GM18502 (cell line): Measurements from ENCODE around the gene KLF16.
A peak's percentile ranks its signal among the peaks of the same experiment; 100 is the strongest.
"Not testable (repeated sequence)": the region's sequence is repeated elsewhere in the genome, so short reads cannot be mapped to it uniquely, and the experiment has no call there.

ENCODE experiments used
- ATAC-seq: cut with Tn5 transposase; IDR thresholded peaks from one replicate; pipeline ENCODE4 v1.9.1; 2021; ENCODE audit warnings: mild to moderate bottlenecking; ENCODE audit not compliant: unreplicated experiment, poor library complexity

Gene KLF16

GRCh38 chr19:1863328-1863637 is at the start of gene KLF16:
KLF16 (minus strand) TSS chr19:1863579; CDS start chr19:1863497, 82 bp downstream.
- no peak for ATAC-seq

DNA sequence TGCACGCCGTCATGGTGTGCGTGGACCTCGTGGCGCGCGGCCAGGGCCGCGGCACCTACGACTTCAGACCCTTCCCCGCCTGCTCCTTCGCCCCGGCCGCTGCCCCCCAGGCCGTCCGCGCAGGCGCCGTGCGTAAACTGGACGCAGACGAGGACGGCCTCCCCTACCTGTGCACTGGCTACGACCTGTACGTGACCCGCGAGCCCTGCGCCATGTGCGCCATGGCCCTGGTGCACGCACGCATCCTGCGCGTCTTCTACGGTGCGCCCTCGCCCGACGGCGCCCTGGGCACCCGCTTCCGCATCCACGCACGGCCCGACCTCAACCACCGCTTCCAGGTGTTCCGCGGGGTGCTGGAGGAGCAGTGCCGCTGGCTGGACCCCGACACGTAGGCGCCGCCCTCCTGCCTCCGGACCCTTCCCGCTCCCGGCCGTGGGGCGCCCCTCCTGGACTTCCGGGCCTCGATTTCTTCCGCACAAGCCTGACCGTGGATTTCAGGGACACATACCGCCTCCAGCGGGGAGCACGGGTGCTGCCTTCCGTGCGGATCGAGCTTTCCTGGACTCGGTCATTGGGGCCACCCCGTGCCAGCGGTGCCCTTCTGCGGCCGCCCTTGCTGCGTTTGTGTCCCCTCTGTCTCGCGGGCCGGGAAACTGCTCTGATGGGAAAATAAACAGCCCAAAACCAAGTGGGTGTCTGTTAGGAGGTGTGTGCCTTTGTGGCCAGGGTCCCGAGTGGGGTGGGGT is 49.6 kb upstream of the KLF16 start:
- no peak for ATAC-seq

GRCh38 chr19:1911995-1912394 is 48.6 kb upstream of the KLF16 start:
- no peak for ATAC-seq

DNA sequence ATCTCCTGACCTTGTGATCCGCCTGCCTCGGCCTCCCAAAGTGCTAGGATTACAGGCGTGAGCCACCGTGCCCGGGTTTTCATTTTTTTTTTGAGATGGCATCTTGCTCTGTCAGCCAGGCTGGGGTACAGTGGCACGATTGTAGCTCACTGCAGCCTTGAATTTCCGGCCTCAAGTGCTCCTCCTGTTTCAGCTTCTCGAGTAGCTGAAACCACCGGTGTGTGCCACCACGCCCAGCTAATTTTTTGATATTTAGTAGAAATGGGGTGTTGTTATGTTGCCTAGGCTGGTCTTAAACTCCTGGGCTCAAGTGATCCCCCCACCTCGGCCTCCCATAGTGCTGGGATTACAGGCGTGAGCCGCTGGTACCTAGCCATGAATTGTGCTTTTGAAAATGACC is 47.7 kb upstream of the KLF16 start:
- no peak for ATAC-seq

GRCh38 chr19:1910177-1910576 is 46.8 kb upstream of the KLF16 start:
- no peak for ATAC-seq

DNA sequence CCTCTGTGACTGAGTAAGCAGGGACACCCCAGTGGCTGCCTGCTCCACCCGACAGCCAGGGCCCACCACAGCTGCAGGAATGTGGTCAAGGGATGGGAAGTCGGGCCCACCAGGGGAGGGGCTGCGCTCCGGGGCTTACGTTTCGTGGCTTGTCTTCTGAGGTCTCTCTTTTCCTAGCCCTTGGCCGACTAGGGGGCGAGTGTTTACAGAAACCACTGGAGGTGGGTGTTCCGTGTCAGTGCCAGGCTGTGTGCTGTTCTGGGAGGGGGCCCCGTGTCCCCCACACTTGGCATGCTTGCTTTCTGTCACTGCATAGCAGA is 46.3 kb upstream of the KLF16 start:
- no peak for ATAC-seq

GRCh38 chr19:1908364-1908678 is 44.9 kb upstream of the KLF16 start:
- no peak for ATAC-seq

DNA sequence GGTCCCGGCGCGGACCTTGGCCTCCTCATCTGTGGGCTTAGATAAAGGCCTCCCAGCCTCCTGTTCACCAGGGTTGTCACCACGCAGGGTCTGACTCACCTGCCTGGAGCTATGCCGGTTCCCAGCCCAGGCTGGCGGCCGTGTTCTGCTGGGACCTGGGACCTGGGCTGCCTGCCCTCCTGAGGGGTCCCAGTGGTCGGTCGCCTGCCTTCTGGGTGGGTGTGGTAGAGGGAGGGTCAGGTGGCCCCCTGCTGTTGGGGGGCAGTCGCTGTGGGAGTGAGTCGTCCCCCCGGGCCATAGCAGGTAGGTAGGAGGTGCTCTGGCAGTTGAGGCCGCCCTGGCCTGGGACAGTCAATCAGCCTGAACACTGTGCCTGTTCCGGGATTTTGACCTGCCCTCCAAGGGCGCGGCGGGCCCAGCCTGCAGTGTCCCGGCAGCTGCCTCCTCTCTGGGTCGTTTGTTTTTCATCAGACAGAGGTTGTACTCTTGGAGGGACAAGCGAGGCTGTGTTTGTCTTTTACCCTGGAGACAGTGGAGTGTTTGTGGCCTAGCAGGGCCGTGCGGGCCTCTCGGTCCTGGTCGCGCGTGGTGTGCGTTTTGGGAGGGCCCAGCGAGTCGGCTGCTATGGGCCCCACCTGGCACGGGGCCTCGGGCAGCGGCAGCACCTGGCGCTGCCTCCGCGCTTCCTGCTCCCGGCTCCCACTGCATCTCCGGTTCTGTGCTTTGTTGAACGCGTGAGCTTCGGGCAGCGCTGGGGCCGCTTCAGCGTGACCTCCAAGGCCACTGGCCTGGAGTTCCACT is 44.4 kb upstream of the KLF16 start:
- no peak for ATAC-seq

- no peak for ATAC-seq
These were observed 43.7 kb upstream of the KLF16 start for GRCh38 chr19:1906985-1907562.

DNA sequence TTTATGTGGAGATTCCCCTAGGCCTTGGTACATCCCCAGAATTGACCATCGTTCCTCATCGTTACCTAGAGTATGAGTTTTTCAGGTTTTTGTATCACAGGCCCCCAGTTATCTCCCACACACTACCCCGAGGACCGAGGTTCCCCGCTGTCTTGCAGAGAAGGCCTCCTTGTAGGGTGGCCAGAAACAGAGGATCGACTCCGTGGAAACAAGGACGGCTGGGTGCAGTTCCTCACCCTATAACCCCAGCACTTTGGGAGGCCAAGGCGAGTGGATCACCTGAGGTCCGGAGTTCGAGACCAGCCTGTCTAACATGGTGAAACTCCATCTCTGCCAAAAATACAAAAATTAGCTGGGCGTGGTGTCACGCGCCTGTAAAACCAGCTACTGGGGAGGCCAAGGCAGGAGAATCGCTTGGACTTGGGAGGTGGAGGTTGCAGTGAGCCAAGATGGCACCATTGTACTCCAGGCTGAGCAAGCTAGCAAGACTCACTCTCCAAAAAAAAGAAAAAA is 42.5 kb upstream of the KLF16 start:
- no peak for ATAC-seq

- ATAC-seq, result peak; percentile 70
These were observed 41.9 kb upstream of the KLF16 start, which contains the start of the genes ADAT3 and SCAMP4 for GRCh38 chr19:1905110-1905862. ADAT3 (plus strand) TSS chr19:1905399; CDS start chr19:1912048, 6,649 bp downstream. SCAMP4 (plus strand) TSS chr19:1905399; CDS start chr19:1915020, 9,621 bp downstream.

DNA sequence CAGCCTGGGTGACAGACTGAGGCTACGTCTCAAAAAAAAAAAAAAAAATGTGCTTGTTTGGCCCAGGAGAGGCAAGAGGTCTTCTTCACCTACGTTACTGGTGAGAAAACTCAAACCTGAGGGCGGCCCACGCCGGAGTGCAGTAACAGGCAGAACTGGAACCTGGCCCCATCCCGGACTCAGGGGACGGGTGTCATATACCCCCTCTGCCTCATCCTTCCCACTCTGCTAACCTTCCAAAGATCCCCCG is 41.4 kb upstream of the KLF16 start:
- no peak for ATAC-seq

GRCh38 chr19:1902923-1903322 is 39.5 kb upstream of the KLF16 start:
- no peak for ATAC-seq

DNA sequence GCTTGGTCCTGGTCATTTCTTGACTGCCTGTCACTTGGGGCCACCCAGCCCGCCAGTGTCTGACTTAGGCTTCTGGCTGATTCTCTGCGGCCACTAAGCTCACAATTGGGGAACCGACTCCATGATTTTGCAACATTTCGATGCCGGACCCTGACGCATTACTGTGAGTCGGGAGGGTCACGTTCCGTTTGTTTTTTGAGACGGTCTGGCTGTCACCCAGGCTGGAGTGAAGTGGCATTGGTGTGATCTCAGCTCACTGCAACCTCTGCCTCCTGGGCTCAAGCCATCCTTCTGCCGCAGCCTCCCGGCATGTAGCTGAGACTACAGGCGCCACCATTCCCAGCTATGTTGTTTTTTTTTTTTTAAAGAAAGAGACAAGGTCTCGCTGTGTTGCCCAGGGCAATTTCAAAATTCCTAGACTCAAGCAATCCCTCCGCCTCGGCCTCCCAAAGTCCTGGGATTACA is 38.6 kb upstream of the KLF16 start:
- no peak for ATAC-seq

DNA sequence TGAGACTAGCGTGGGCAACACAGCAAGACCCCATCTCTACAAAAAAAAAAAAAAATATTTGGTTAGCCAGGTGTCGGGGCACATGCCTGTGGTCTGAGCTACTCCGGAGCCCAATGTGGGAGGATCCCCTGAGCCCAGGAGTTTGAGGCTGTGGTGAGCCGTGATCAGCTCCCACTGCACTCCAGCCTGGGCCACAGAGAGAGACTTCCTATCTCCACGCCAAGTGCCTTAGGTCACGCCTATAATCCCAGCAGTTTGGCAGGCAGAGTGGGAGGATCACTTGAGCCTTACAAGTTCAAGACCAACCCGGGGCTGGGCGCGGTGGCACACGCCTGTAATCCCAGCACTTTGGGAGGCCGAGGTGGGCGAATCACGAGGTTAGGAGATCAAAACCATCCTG is 33.1 kb upstream of the KLF16 start:
- no peak for ATAC-seq

DNA sequence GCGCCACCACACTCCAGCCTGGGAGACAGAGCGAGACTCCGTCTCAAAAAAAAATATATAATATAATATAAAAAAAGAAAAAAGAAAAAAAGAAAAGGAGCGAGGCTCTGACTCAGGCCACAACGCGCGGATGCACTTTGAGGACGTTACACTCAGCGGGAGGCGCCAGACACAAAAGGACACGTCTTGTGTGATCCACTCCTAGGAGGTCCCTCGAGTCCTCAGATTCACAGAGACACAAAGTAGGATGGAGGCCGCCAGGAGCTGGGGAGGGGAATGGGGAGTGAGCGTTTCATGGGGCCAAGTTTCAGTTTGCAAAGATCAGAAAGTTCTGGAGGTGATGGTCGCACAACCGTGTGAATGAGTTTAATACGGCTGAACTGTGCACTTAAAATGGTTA is 30.4 kb upstream of the KLF16 start:
- no peak for ATAC-seq

DNA sequence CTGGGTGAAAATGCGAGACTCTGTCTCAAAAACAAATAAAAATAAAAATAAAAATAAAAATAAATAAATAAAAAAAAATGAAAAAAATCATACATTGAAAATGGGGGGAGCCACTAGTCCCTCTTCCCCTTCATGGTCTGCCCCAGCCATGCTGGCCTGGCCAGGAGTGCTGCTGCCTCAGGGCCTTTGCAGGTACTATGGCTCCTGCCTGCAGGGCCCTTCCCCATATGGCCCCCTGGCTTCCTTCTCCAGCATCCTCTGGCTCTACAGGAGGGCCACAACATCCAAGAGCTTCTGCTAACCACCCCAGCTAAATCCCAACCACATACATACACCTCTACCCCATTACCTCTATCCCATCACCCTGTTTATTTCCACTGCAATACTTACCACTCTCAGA is 26.5 kb upstream of the KLF16 start:
- no peak for ATAC-seq

- no peak for ATAC-seq
These were observed 25.0 kb upstream of the KLF16 start for GRCh38 chr19:1888385-1888784.

DNA sequence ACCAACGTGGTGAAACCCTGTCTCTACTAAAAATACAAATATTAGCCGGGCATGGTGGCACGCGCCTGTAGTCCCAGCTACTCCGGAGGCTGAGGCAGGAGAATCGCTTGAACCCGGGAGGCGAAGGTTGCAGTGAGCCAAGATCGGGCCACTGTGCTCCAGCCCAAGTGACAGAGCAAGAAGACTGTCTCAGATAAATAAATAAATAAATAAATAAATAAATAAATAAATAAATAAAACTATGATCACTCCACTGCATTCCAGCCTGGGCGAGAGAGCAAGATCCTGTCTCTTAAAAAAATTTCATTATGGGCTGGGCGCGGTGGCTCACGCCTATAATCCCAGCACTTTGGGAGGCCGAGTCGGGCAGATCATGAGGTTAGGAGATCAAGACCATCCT is 23.0 kb upstream of the KLF16 start:
- not testable (repeated sequence) for ATAC-seq

DNA sequence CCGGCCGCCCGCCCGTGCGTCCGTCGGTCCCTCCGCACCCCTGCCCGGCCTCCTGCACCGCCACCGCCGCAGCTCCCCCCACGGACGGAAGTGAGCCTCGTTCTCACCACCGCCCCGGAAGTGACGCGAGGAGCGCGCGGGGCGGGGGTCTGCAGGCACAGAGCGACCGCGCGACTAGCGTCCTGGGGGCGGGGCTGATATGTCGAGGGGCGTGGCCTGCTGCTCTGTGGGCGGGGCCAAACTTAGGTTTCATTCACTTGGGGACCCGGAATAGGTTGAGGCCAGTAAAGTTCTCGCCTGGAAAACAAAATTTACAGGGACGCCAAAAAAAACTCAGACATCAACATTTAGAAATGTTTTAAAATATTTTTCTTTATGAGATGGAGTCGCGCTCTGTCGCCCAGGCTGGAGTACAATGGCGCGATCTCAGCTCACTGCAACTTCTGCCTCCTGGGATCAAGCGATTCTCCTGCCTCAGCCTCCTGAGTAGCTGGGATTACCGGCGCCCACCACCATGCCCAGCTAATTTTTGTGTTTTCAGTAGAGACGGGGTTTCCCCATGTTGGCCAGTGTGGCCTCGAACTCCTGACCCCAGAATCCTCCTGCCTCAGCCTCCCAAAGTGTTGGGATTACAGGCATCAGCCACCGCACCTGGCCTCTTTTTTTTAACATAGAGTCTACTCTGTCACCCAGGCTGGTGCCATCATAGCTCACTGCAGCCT is 22.2 kb upstream of the KLF16 start, which contains the start of gene ABHD17A:
Gene ABHD17A, minus strand, starts transcription at position 99 of the 722 bp plus-strand sequence. CDS start 3,930 bp downstream, outside the sequence.
- ATAC-seq, result peak; percentile 77
